ENCODE measurements around the gene ZFAND3.
"Not testable (repeated sequence)": the region's sequence is repeated elsewhere in the genome, so short reads cannot be mapped to it uniquely, and the experiment has no call there.

The ZFAND3 gene

DNA sequence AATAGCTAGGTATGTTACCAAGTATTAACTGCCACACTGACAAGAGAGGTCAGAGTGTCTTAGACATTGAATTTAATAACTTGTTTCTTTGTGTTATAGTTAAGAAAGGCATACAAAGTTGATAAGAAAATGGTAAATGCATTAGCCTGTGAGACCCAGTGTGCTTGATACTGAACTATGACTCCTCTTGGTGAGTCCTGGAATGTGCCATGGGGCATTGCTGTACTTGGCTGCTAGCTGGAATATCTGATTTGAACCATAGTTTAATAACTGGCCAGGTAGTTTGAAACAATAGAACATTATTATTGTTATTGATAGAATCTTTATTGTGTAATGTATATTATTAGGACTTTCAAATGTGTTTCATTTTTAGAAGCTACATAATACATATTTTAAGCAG, 70.0 kb downstream of the ZFAND3 start:
- H3K4me3 ChIP-seq (ENCODE audit: low read depth, low read length), result no peak overlapping the region
- TF ChIP-seq, protein P1, sequence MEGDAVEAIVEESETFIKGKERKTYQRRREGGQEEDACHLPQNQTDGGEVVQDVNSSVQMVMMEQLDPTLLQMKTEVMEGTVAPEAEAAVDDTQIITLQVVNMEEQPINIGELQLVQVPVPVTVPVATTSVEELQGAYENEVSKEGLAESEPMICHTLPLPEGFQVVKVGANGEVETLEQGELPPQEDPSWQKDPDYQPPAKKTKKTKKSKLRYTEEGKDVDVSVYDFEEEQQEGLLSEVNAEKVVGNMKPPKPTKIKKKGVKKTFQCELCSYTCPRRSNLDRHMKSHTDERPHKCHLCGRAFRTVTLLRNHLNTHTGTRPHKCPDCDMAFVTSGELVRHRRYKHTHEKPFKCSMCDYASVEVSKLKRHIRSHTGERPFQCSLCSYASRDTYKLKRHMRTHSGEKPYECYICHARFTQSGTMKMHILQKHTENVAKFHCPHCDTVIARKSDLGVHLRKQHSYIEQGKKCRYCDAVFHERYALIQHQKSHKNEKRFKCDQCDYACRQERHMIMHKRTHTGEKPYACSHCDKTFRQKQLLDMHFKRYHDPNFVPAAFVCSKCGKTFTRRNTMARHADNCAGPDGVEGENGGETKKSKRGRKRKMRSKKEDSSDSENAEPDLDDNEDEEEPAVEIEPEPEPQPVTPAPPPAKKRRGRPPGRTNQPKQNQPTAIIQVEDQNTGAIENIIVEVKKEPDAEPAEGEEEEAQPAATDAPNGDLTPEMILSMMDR (IDR thresholded peaks at IDR 0.05; ENCODE audit: borderline replicate concordance, insufficient read depth, low read depth, low read length), result no peak

DNA sequence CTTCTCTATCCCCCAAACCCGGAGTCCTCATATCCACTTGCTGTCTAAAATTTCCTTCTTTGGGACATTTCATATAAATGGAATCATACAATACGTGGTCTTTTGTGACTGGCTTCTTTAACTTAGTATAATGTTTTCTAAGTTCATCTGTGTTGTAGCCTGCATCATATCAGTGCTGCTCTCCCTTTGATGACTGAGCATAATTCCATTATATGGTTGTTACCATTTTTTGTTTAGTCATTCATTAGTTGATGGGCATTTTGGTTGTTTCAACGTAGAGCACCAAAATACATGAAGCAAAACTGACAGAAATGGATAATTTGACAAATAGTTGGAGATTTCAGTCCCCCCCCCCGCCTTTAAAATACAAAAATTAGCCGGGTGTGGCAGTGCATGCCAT, 71.5 kb downstream of the ZFAND3 start:
- TF ChIP-seq, protein P1 (IDR thresholded peaks at IDR 0.05; ENCODE audit: borderline replicate concordance, insufficient read depth, low read depth, low read length), result no peak
- no peak overlapping the region for H3K4me3 ChIP-seq (ENCODE audit: low read depth, low read length)

DNA sequence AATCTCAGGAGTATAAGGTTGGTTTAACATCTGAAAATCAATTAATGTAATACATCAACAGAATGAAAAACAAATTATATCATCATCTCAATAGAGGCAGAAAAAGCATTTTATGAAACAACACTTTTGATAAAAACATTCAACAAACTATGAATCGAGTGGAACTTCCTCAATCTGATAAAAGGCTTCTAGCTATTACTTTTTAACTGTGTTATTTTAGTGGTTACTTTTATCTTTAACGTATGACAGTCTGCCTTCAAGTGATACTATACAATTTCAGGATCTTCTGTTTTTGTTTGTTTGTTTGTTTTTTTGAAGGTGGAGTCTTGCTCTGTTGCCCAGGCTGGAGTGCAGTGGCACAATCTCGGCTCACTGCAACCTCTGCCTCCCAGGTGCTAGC, 73.7 kb downstream of the ZFAND3 start:
- TF ChIP-seq, protein P1 (IDR thresholded peaks at IDR 0.05; ENCODE audit: borderline replicate concordance, insufficient read depth, low read depth, low read length), result no peak
- H3K4me3 ChIP-seq (ENCODE audit: low read depth, low read length), result no peak overlapping the region

DNA sequence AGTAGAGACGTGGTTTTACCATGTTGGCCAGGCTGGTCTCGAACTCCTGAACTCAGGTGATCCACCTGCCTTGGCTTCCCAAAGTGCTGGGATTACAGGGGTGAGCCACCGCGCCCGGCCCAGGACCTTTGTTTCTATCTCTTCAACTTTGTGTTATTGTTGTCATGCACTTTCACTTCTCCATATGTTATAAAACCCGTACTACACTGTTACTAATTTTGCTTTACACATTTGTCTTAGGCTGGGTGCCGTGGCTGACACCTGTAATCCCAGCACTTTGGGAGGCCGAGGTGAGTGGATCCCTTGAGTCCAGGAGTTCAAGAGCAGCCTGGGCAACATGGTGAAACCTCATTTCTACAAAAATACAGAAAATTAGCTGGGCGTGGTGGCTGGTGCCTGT, 74.2 kb downstream of the ZFAND3 start:
- not testable (repeated sequence) for H3K4me3 ChIP-seq (ENCODE audit: low read depth, low read length)

DNA sequence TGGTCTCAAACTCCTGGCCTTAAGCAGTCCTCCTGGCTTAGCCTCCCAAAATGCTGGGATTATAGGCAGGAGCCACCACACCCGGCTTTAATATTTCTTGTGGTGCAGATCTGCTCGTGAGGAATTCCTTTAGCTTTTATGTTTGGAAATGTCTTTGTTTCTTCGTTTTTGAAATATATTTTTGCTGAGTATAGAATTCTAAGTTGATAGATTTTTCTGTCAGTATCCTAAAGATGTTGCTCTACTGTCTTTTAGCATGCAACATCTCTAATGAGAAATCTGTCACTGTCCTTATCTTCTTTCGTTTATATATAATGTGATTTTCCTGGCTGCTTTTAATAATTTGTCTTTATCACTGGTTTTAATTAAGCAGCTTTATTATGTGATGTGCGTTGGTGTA, 75.1 kb downstream of the ZFAND3 start:
- TF ChIP-seq, protein P1 (IDR thresholded peaks at IDR 0.05; ENCODE audit: borderline replicate concordance, insufficient read depth, low read depth, low read length), result no peak
- no peak overlapping the region for H3K4me3 ChIP-seq (ENCODE audit: low read depth, low read length)

DNA sequence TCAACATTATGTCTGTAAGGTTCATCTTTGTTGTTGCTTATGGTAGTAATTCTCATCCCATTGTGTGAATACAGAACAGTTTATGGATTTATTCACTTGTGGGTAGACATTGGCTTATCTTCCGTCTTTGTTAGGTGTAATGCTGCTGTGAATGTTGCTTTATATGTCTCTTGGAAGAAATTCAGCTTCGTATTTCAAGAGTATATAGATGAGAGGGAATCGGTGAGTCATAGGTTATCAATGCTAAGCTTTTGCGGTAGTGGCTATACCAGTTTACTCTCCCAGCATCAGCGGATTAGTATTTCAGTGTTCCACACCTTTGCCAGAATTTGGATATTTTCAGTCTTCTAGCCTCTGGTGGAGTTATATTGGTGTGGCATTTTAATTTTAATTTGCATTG, 77.8 kb downstream of the ZFAND3 start:
- TF ChIP-seq, protein P1 (IDR thresholded peaks at IDR 0.05; ENCODE audit: borderline replicate concordance, insufficient read depth, low read depth, low read length), result no peak

DNA sequence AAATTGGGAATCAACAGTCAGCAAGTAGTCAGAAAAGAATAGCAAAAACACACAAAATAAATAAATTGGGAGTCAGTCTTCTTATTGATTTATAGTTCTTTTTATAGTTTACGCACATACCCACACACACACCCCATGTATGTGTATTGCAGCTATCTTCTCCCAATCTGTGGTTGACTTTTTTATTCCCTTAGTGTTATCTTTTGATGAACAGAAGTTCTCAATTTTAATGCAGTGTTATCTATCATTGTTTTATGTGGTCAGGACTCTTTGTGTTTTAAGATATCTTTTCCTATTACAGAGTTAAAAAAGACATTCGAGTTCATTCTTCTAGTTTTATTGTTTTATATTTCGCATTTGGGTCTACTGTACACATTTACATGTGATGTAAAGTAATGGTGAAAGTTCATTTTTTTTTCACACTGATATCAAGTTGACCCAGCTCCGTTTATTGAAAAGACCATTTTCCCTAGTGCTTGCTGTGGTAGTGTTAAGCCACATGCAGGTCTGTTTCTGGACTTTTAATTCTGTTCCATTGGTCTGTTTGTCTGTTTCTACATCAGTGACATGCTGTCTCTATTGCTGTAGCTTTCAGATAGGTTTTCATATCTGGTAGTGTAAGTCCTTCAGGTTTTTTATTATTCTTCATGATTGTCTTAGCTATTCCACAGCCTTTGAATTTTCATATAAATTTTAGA, 78.4 kb downstream of the ZFAND3 start:
- TF ChIP-seq, protein P1 (IDR thresholded peaks at IDR 0.05; ENCODE audit: borderline replicate concordance, insufficient read depth, low read depth, low read length), result no peak
- H3K4me3 ChIP-seq (ENCODE audit: low read depth, low read length), result no peak overlapping the region

More for the DNA sequence above, 77.8 kb downstream of the ZFAND3 start:
- no peak overlapping the region for H3K4me3 ChIP-seq (ENCODE audit: low read depth, low read length)
